Measurements from ENCODE around the gene CLEC2D.

The CLEC2D gene

GRCh38 chr12:9724023-9724422 lies 54.5 kb downstream of the CLEC2D start:
- no peak for DNase-seq (ENCODE audit: low read depth, low spot score)
- ChIA-PET CTCF (interaction anchor here (1.5 to 1.8 kb wide), 2 partner anchors 16 to 19 kb away, joined by 5 read pairs; no protein-coding TSS in a partner anchor), POLR2A (no interaction called here)
- H3K4me3 ChIP-seq (ENCODE audit: low read depth, low read length), result no peak overlapping the region
- no peak for TF ChIP-seq CTCF (IDR thresholded peaks at IDR 0.05; ENCODE audit: insufficient read depth, low read length, missing control alignments)

- no peak overlapping the region for H3K4me3 ChIP-seq (ENCODE audit: low read depth, low read length)
- CTCF ChIA-PET, result interaction anchor here (0.9 to 2.3 kb wide), 4 partner anchors 17 to 26 kb away, joined by 3 to 10 read pairs (median 5); no protein-coding TSS in a partner anchor
- no peak for DNase-seq (ENCODE audit: low read depth, low spot score)
- no peak for TF ChIP-seq CTCF (IDR thresholded peaks at IDR 0.05; ENCODE audit: insufficient read depth, low read length, missing control alignments)
- POLR2A ChIA-PET, result no interaction called here
Measured at GRCh38 chr12:9725213-9725870, 55.8 kb downstream of the CLEC2D start.

GRCh38 chr12:9727813-9728212 lies 58.3 kb downstream of the CLEC2D start:
- ChIA-PET CTCF (interaction anchor here (1.0 to 1.1 kb wide), 2 partner anchors 22 to 24 kb away, joined by 3 read pairs; no protein-coding TSS in a partner anchor), POLR2A (no interaction called here)
- TF ChIP-seq CTCF (IDR thresholded peaks at IDR 0.05; ENCODE audit: insufficient read depth, low read length, missing control alignments), result no peak
- no peak overlapping the region for H3K4me3 ChIP-seq (ENCODE audit: low read depth, low read length)
- no peak for DNase-seq (ENCODE audit: low read depth, low spot score)

GRCh38 chr12:9729082-9729481 lies 59.6 kb downstream of the CLEC2D start:
- no peak for TF ChIP-seq CTCF (IDR thresholded peaks at IDR 0.05; ENCODE audit: insufficient read depth, low read length, missing control alignments)
- no peak overlapping the region for H3K4me3 ChIP-seq (ENCODE audit: low read depth, low read length)
- CTCF ChIA-PET, result interaction anchor here (1.3 to 2.7 kb wide), 3 partner anchors 14 to 20 kb away, joined by 7 to 25 read pairs (median 11); no protein-coding TSS in a partner anchor
- POLR2A ChIA-PET, result no interaction called here
- DNase-seq (ENCODE audit: low read depth, low spot score), result no peak

GRCh38 chr12:9730011-9730410 lies 60.5 kb downstream of the CLEC2D start:
- CTCF ChIA-PET, result interaction anchor here (1.3 to 2.7 kb wide), 4 partner anchors 13 to 21 kb away, joined by 4 to 25 read pairs (median 9); no protein-coding TSS in a partner anchor
- no peak overlapping the region for H3K4me3 ChIP-seq (ENCODE audit: low read depth, low read length)
- DNase-seq (ENCODE audit: low read depth, low spot score), result no peak
- TF ChIP-seq CTCF (IDR thresholded peaks at IDR 0.05; ENCODE audit: insufficient read depth, low read length, missing control alignments), result no peak
- POLR2A ChIA-PET, result no interaction called here

- TF ChIP-seq CTCF (IDR thresholded peaks at IDR 0.05; ENCODE audit: insufficient read depth, low read length, missing control alignments), result no peak
- POLR2A ChIA-PET, result no interaction called here
- H3K4me3 ChIP-seq (ENCODE audit: low read depth, low read length), result no peak overlapping the region
- DNase-seq (ENCODE audit: low read depth, low spot score), result no peak
- CTCF ChIA-PET, result interaction anchor here (1.9 to 2.7 kb wide), 3 partner anchors 12 to 19 kb away, joined by 4 to 25 read pairs (median 7); no protein-coding TSS in a partner anchor
Measured at GRCh38 chr12:9730591-9730990, 61.1 kb downstream of the CLEC2D start.

Data from AG04449 (cell line).